Liver (tissue), 3 donors: ENCODE measurements around the gene CENPA.

Experiments
- GABPA ChIP-seq, 2 donors: IDR thresholded peaks in 1 of 2; conservative IDR thresholded peaks in 1 of 2; 2 replicates each; pipeline ENCODE4 v1.6.1; 2016; ENCODE audit warnings: antibody characterized with exemption in 2 of 2, mild to moderate bottlenecking in 1 of 2, moderate library complexity in 1 of 2
- HNF4A ChIP-seq, 2 donors: conservative IDR thresholded peaks; 2 replicates each; pipeline ENCODE4 v1.6.1; 2016; ENCODE audit warnings: antibody characterized with exemption in 2 of 2, mild to moderate bottlenecking in 2 of 2
- HNF4G ChIP-seq: IDR thresholded peaks from 2 replicates; pipeline ENCODE4 v1.6.1; 2016; ENCODE audit warnings: antibody characterized with exemption
- JUND ChIP-seq, 2 donors: IDR thresholded peaks; 2 replicates each; pipeline ENCODE4 v1.6.1; 2016; ENCODE audit warnings: antibody characterized with exemption in 2 of 2
- RAD21 ChIP-seq, 2 donors: IDR thresholded peaks; 2 replicates each; pipeline ENCODE4 v1.6.1; 2016; ENCODE audit warnings: antibody characterized with exemption in 2 of 2, mild to moderate bottlenecking in 2 of 2
- RXRA ChIP-seq, 2 donors: IDR thresholded peaks; 2 replicates each; pipeline ENCODE4 v1.6.1; 2017 to 2018; ENCODE audit warnings: antibody characterized with exemption in 2 of 2, mild to moderate bottlenecking in 1 of 2
- SP1 ChIP-seq: IDR thresholded peaks from 2 replicates; pipeline ENCODE4 v1.6.1; 2018; ENCODE audit warnings: antibody characterized with exemption, mild to moderate bottlenecking
- TAF1 ChIP-seq: conservative IDR thresholded peaks from 2 replicates; pipeline ENCODE4 v1.6.1; 2016; ENCODE audit warnings: antibody characterized with exemption, mild to moderate bottlenecking
- YY1 ChIP-seq: IDR thresholded peaks from 2 replicates; pipeline ENCODE4 v1.6.1; 2016; ENCODE audit warnings: antibody characterized with exemption, mild to moderate bottlenecking
- TF ChIP-seq, protein P1 (sequence below): fragments of 150-350 bp; IDR thresholded peaks from 2 replicates; pipeline ENCODE4 v1.5.1; 2017; ENCODE audit warnings: improper control_type of control experiment, low read depth, low read length; ENCODE audit not compliant: missing input control
- TF ChIP-seq, protein P2 (sequence below): IDR thresholded peaks from 2 replicates; pipeline ENCODE4 v1.6.1; 2016; ENCODE audit warnings: antibody characterized with exemption, mild to moderate bottlenecking
- TF ChIP-seq, protein P3 (sequence below): IDR thresholded peaks from 2 replicates; pipeline ENCODE4 v1.6.1; 2016; ENCODE audit warnings: antibody characterized with exemption
- TF ChIP-seq, protein P4 (sequence below): IDR thresholded peaks from 2 replicates; pipeline ENCODE4 v1.6.1; 2016; ENCODE audit warnings: antibody characterized with exemption
- TF ChIP-seq, protein P5 (sequence below): IDR thresholded peaks from 2 replicates; pipeline ENCODE4 v1.6.1; 2016; ENCODE audit warnings: antibody characterized with exemption
- donor health status: healthy.
- donor health status: healthy.

DNA sequence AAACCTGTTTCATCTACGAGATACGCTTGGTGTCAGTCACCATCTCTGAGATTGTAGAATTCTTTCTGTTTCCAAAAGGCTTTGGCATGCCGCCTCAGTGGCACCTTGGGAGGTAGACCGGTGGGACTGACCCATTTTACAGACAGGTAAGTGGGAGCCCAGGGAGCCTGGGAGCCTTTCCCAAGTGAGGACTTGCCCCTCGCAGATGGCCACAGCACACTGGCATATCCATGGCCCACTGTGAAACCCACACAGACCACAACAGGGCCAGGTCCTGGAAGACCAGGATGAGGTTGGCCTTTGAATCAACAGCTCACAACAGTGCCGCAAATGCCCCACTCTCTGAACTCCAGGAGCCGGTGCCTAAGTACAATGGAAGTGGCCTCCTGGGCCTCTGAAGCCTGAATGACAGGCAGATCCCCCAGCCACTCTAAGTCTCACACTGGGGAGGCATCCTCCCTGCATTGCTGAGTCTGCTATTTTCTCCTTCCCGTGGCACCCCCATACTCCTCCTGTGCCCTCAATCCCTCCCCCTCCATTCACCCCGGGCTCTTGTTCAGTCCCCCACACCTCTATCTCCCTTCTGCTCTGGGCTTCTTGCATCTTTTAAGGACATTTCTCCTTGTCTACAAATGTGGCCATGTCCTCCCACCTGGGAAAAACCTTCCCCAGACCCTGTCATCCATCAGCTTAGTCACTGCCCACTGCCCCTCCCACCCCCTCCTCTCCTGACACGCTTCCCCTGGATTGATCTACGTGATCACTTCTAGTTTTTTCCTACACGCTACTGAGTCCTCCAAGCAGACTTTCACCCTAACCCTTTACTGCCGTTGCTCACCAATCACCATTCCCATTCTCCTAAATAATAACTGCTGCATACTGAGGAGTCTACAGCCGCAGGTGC is 26.2 kb downstream of the CENPA start:
- TF ChIP-seq YY1 (no peak), RAD21 (IDR thresholded peaks at IDR 0.05) (no peak), HNF4G (no peak), TAF1 (no peak), JUND (IDR thresholded peaks at IDR 0.05) (no peak), RXRA (IDR thresholded peaks at IDR 0.05) (no peak), GABPA (IDR thresholded peaks at IDR 0.05 in 1 of 2, conservative IDR thresholded peaks at IDR 0.05 in 1 of 2) (no peak), SP1 (no peak), HNF4A (conservative IDR thresholded peaks at IDR 0.05) (no peak)
- TF ChIP-seq, protein P1, sequence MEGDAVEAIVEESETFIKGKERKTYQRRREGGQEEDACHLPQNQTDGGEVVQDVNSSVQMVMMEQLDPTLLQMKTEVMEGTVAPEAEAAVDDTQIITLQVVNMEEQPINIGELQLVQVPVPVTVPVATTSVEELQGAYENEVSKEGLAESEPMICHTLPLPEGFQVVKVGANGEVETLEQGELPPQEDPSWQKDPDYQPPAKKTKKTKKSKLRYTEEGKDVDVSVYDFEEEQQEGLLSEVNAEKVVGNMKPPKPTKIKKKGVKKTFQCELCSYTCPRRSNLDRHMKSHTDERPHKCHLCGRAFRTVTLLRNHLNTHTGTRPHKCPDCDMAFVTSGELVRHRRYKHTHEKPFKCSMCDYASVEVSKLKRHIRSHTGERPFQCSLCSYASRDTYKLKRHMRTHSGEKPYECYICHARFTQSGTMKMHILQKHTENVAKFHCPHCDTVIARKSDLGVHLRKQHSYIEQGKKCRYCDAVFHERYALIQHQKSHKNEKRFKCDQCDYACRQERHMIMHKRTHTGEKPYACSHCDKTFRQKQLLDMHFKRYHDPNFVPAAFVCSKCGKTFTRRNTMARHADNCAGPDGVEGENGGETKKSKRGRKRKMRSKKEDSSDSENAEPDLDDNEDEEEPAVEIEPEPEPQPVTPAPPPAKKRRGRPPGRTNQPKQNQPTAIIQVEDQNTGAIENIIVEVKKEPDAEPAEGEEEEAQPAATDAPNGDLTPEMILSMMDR, result no peak
- TF ChIP-seq, protein P2, sequence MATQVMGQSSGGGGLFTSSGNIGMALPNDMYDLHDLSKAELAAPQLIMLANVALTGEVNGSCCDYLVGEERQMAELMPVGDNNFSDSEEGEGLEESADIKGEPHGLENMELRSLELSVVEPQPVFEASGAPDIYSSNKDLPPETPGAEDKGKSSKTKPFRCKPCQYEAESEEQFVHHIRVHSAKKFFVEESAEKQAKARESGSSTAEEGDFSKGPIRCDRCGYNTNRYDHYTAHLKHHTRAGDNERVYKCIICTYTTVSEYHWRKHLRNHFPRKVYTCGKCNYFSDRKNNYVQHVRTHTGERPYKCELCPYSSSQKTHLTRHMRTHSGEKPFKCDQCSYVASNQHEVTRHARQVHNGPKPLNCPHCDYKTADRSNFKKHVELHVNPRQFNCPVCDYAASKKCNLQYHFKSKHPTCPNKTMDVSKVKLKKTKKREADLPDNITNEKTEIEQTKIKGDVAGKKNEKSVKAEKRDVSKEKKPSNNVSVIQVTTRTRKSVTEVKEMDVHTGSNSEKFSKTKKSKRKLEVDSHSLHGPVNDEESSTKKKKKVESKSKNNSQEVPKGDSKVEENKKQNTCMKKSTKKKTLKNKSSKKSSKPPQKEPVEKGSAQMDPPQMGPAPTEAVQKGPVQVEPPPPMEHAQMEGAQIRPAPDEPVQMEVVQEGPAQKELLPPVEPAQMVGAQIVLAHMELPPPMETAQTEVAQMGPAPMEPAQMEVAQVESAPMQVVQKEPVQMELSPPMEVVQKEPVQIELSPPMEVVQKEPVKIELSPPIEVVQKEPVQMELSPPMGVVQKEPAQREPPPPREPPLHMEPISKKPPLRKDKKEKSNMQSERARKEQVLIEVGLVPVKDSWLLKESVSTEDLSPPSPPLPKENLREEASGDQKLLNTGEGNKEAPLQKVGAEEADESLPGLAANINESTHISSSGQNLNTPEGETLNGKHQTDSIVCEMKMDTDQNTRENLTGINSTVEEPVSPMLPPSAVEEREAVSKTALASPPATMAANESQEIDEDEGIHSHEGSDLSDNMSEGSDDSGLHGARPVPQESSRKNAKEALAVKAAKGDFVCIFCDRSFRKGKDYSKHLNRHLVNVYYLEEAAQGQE, result no peak
- TF ChIP-seq, protein P3, sequence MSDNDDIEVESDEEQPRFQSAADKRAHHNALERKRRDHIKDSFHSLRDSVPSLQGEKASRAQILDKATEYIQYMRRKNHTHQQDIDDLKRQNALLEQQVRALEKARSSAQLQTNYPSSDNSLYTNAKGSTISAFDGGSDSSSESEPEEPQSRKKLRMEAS, result no peak
- TF ChIP-seq, protein P4, sequence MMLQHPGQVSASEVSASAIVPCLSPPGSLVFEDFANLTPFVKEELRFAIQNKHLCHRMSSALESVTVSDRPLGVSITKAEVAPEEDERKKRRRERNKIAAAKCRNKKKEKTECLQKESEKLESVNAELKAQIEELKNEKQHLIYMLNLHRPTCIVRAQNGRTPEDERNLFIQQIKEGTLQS, result no peak
- TF ChIP-seq, protein P5, sequence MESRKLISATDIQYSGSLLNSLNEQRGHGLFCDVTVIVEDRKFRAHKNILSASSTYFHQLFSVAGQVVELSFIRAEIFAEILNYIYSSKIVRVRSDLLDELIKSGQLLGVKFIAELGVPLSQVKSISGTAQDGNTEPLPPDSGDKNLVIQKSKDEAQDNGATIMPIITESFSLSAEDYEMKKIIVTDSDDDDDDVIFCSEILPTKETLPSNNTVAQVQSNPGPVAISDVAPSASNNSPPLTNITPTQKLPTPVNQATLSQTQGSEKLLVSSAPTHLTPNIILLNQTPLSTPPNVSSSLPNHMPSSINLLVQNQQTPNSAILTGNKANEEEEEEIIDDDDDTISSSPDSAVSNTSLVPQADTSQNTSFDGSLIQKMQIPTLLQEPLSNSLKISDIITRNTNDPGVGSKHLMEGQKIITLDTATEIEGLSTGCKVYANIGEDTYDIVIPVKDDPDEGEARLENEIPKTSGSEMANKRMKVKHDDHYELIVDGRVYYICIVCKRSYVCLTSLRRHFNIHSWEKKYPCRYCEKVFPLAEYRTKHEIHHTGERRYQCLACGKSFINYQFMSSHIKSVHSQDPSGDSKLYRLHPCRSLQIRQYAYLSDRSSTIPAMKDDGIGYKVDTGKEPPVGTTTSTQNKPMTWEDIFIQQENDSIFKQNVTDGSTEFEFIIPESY, result no peak
